ENCODE data around the gene LY86. TPM values are rescaled to one million over a fixed set of nuclear protein-coding genes. Genes with fewer than 3 reads are reported as not detected.
A peak's percentile ranks its signal among the peaks of the same experiment; 100 is the strongest.

LY86 gene
- total RNA-seq, 2 donors from 2014 or later, result 0.96 to 2.4 TPM

DNA sequence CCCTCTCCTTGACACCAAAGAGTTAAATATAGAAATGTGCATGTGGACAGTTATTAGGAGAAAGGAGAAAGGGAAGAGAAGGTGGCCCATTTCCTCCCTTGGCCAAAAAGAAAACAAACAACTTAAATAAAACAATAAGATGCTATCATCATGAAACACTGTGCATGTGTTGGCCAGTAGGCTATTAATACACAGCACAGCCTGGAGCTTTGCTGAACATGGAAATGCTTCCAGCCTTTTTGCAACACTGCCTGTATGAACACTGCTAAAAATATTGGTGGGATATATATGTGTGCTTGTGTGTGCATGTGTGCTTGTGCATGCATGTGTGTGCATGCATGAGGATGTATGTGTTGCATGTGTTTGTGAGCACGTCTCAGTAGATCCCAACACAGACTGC is 100.4 kb downstream of the LY86 start:
- H3K9me3 Mint-ChIP-seq, result peaks cover 0 to 5% of the 10 kb centered on the region in 2 donors
- no peaks in the 10 kb centered on the region for H3K36me3 Mint-ChIP-seq
- DNase-seq (ENCODE audit: low spot score in 2 of 2), result no peak

DNA sequence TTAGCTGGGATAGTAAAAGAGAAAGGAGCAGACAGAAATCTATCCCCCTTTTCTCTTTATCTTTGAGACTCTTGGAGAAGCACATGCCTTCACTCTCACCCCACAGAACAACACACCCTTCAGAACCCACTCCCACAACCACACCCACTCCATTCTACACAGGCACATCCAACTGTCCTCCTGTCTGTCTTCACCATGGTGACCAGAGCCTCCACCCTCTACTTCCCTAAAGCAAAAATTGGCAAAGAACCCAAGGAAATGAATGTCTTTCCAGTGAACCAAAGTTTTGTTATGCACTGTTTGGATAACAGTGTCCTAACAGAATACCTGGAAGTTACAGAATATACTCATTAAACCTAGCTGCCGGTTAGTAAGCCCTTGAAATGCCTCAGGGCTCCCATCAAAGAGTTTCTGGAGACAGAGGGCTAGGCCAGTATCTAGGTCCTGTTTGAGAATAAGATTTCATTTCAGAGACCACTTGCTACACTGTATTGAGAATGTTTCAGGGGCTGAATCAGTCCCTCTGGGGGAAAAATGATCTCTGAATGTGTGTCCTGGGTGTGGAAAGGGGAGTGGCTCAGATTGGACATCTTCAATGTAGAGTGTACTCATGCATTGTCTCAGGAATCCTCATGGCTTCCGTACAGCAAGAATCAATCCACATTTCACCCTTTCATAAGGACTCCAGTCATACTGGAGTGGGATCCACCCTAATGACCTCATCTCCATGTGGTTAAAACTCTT is 101.1 kb downstream of the LY86 start:
- peaks cover 0 to 5% of the 10 kb centered on the region in 2 donors for H3K9me3 Mint-ChIP-seq
- DNase-seq (ENCODE audit: low spot score in 2 of 2), result no peak
- H3K27ac Mint-ChIP-seq, result no peak overlapping the region
- no peaks in the 10 kb centered on the region for H3K36me3 Mint-ChIP-seq
- no peak for ATAC-seq

More for the DNA sequence above, 100.4 kb downstream of the LY86 start:
- H3K27ac Mint-ChIP-seq, result no peak overlapping the region
- ATAC-seq, result no peak

DNA sequence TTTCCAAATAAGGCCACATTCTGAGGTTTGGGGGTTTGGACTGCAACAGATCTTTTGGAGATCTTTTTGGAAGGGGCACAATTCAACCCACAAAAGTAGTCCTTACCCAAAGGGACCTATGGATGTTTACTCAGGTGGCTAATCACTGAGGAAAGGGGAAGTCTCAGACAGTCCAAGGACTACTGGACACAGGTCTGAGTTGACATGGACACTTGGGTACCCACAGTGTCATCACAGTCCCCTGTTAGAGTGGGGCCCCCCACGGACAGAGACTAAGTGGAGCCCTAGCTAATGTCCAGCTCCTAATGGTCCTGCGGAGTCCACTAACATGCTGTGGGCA is 101.6 kb downstream of the LY86 start:
- no peak for DNase-seq (ENCODE audit: low spot score in 2 of 2)
- Mint-ChIP-seq H3K9me3 (peaks cover 0 to 5% of the 10 kb centered on the region in 2 donors), H3K36me3 (no peaks in the 10 kb centered on the region), H3K27ac (no peak overlapping the region)
- no peak for ATAC-seq

DNA sequence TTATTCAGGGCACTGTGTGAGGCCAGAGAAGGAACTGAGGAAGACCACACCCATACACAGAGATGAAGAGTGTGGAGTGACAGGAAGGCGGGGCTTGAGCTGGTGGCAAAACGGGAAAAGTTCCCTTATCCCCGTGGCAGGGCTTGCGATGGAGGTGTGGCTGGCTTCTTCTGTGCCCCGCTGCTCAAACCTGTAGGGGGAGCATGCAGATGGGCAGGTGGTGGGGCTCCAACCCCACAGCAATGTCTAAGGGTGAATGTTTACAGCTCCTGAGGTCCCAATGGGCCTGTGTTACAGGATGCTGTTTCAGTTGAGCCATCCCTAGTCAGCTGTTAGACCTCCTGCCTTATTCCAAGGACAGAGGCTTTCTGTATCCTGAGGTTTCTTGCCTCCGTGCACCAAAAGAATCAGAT is 105.9 kb downstream of the LY86 start:
- no peaks in the 10 kb centered on the region for H3K36me3 Mint-ChIP-seq
- ATAC-seq (no peak), DNase-seq (ENCODE audit: low spot score in 2 of 2) (no peak)
- no peak overlapping the region for H3K27ac Mint-ChIP-seq
- peaks cover 0 to 5% of the 10 kb centered on the region in 2 donors for H3K9me3 Mint-ChIP-seq

DNA sequence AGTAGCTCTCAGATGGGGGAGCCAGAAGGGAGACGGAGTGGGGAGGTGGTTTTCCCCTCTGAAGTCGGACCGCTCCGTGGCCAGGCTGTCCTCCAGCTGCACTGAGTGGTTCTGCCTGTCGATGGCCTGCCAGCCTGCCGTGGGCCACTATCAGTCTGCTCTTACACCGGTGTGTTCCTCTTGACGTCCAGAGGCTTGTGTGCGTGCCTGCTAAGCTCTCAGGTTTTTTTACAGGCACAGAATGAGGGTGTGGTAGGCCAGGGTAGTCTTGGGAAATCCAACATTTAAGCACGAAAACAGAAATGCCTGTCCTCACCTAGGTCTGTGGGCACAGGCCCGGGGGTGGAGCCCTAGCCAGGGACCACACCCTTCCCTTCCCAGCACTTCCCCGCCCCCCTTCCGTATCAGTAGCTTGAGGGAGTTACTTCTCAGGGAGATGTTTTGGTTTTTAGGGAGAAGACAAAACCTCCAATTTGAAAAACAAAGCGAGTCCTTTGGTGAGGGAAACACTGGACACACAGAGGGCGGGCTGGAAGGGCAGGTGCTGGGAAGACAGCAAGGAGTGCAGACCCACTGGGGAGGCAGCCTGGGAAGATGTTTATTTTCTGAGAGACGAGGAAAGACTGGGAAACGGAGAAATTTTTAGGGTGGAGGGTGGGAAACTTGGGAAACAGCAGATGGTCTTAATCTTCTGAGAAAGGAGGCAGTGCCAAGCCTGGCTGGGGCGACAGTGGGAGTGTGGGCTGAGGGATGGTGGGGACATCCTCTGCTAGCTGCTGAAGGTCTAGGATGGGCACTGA is 106.5 kb downstream of the LY86 start:
- DNase-seq (ENCODE audit: low spot score in 2 of 2) (no peak), ATAC-seq (no peak)
- H3K36me3 Mint-ChIP-seq, result no peaks in the 10 kb centered on the region
- H3K27ac Mint-ChIP-seq, result no peak overlapping the region
- peaks cover 0 to 5% of the 10 kb centered on the region in 2 donors for H3K9me3 Mint-ChIP-seq

DNA sequence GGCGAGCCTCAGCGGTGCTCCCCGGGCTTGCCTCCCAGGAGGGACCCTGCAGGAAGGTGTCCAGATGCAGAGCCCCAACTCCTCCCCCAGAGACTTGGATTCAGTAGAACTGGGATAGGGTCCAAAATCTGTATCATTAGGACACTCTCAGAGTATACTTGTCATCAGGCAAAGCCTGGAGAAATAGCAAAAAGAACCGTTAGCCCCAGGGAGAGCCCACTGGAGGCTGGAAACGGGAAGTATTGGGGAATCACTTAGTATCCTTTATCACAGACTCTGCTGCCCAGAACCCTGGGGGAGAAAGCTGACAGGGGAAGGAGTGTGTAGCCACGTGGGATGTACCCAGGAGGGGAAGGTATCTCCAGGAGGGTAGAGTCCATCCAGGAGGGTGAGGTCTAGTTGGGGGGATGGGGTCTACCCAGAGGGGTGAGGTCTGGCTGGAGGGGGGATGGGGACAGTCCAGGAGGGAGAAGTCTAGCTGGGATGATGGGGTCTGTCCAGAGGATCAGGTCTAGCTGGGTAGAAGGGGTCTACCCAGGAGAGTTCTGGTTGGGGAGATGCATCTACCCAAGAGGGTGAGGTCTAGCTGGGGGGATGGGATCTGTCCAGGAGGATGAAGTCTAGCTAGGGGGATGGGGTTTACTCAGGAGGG is 107.2 kb downstream of the LY86 start:
- DNase-seq (ENCODE audit: low spot score in 2 of 2) (no peak), ATAC-seq (no peak)
- Mint-ChIP-seq H3K27ac (no peak overlapping the region), H3K36me3 (no peaks in the 10 kb centered on the region), H3K9me3 (peaks cover 0 to 5% of the 10 kb centered on the region in 2 donors)

DNA sequence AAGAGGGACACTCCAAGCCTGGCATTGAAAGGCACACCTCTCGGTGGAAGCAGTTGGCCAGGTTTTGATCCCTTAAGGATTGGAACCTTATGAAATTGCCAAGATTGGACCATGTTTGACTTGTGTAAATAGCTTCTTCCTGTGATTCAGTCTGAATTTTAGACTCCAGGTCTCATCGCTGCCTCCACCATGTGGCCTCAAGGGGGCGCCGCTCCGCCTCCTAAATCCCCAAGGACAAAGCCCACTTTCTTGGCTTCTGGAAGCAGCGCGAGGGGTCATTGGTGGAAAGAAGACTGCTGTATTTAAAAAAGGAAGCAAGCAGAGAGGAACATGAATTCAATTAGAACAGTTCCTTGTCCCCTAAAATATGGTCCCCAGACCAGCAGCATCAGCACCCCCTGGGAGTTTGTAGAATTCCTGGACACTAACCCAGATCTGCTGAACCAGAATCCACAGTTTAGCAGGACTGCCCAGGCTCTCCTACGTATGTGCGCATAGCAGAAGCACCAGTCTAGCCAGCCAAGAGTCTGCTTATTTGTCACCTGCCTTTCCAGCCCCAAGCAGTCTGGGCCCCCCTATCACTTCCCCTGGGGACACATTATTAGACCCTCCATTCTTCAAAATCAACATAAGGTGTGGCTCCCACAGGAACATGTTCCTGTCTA is 108.5 kb downstream of the LY86 start:
- H3K36me3 Mint-ChIP-seq, result no peaks in the 10 kb centered on the region
- no peak overlapping the region for H3K27ac Mint-ChIP-seq
- no peaks in the 10 kb centered on the region for H3K9me3 Mint-ChIP-seq
- DNase-seq (ENCODE audit: low spot score in 2 of 2) (peak in 1 of 2 donors; percentile 57), ATAC-seq (no peak)

DNA sequence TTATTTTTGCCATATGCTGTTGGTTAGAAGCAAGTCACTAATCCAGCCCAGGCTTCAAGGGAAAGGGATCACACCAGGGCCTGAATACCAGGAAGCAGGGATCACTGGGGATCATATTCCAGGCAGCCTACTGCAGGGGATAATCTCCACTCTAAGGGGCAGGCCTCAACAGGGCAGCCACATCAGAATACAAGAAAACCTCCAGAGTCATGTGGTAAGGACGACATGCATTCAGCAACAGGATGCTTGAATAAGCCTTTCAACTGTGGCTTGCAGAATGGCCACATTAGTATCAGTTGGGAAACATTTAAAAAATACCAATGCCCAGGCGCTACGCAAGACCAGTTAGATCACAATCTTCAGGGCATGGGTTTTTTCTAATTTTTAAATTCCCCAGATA is 109.1 kb downstream of the LY86 start:
- ATAC-seq (no peak), DNase-seq (ENCODE audit: low spot score in 2 of 2) (no peak)
- Mint-ChIP-seq H3K27ac (no peak overlapping the region), H3K36me3 (no peaks in the 10 kb centered on the region), H3K9me3 (no peaks in the 10 kb centered on the region)

DNA sequence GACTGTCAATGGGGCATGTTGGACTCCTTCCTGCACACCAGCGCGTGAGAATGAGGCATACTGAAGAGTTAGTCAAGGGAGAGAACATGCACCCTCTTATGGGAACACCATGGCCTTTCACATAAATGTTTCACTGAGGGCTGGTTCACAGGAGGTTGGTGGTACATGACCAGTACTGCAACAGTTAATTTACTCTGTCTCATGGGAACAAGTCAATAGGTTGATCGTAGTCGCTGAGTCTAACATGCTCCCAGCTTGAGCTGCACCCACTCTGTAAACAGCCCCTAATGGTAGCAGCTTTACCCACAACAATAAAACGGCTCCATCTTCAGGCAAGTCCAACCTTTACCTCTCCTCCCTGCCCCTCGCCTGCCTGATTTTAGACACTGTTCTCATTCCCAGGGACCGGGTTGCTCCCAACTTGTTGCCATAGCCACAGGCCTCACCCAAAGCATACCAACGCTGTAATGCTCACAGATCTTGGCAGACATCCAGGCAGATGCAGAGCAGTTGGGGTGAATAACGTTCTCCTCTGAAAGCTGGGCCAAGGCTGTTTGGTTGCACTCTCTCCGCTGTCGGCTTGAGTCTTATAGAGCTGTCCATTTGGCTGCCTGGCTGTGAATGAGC is 111.3 kb downstream of the LY86 start:
- Mint-ChIP-seq H3K36me3 (no peaks in the 10 kb centered on the region), H3K27ac (no peak overlapping the region), H3K9me3 (no peaks in the 10 kb centered on the region)
- ATAC-seq (no peak), DNase-seq (ENCODE audit: low spot score in 2 of 2) (no peak)

DNA sequence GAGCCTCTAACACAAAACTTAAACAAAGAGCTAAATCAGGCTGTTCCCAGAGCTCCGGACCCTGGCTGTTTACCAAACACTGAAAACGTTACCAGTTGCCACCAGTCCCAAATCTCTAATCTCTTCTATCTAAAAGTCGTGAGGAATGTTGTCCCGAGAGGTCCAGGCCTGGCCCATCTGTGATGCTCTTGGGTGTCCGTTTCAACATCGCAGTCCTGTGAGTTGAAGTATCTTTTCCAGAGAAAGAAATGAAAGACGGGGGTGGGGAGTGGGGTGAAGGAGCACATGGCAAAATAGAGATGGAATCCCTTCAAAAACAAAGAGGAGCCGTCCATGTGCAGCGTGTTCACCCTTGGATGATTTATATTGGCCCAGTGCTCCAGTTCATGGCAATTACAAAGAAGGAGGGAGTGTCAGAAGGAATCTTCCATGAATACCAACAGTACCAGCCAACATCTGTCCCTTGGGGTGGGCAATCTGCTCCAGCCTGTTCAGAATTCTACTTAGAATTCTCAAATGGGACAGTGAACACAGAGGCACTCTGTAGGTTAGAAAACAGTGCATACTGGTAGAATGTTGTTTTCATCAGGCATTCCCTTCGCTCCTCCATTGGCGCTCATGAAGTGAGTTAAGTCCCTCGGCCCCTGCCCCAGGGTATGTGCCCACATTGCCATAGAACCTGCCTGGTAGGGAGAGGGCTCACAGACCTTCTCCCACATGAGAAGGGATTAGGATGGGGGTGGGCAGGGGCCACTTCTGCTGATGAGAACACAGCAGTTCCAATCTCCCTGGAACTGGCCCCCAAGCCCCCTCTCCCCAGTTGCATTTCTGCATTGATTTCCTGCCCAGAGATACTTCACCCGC is 112.1 kb downstream of the LY86 start:
- DNase-seq (ENCODE audit: low spot score in 2 of 2) (no peak), ATAC-seq (no peak)
- no peak overlapping the region for H3K27ac Mint-ChIP-seq
- no peaks in the 10 kb centered on the region for H3K36me3 Mint-ChIP-seq
- no peaks in the 10 kb centered on the region for H3K9me3 Mint-ChIP-seq

DNA sequence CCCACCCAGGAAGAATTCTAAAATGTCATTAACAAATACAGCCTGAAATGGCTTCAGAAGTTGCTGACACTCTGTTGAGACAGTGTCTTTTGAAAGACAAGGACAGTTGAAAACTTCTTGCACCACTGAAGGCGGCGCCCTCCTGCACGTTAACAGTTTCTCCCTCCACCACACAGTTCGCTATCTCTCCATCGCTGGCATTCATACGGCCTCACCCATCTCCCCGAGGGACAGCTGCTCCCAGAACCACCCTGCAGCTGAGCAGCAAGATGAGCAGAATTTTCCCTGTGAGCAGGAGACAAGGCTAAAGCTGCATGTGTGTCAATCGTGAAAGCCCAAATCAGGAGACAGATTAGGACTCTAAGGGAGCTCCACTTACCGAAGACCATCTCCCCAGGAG is 113.3 kb downstream of the LY86 start:
- no peak for ATAC-seq
- H3K27ac Mint-ChIP-seq, result no peak overlapping the region
- H3K36me3 Mint-ChIP-seq, result no peaks in the 10 kb centered on the region
- no peaks in the 10 kb centered on the region for H3K9me3 Mint-ChIP-seq
- no peak for DNase-seq (ENCODE audit: low spot score in 2 of 2)

DNA sequence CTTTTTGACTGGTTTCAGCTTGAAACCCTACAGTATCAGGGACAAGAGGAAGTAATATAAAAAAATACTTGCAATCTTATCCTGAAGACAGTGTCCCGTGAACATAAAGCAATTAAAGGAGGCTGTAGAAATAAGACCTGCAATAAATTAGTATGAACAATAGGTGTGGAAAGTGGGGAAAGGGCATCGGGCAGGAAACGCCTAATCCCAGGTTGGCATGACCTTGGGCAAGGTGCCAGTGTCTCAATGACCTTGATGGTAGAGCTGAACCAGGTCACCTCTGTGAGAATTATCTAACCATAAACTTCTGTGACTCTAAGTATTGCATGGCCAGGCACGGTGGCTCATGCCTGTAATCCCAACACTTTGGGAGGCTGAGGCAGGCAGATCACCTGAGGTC is 115.2 kb downstream of the LY86 start:
- ATAC-seq (no peak), DNase-seq (ENCODE audit: low spot score in 2 of 2) (no peak)
- no peaks in the 10 kb centered on the region for H3K9me3 Mint-ChIP-seq
- H3K27ac Mint-ChIP-seq, result no peak overlapping the region
- no peaks in the 10 kb centered on the region for H3K36me3 Mint-ChIP-seq

Measured in activated naive CD4-positive, alpha-beta T cell treated with anti-CD3 and anti-CD28 coated beads, Interleukin-2, amount 50 U/mL, for 72 hours (primary cell).